HG03025 (cell line): Measurements from ENCODE around the gene PHF12.
"Not testable (repeated sequence)": the region's sequence is repeated elsewhere in the genome, so short reads cannot be mapped to it uniquely, and the experiment has no call there.

Experiments used
- ATAC-seq: cut with Tn5 transposase; IDR thresholded peaks from one replicate; pipeline ENCODE4 v1.9.1; 2021; ENCODE audit warnings: mild to moderate bottlenecking, moderate library complexity; ENCODE audit not compliant: unreplicated experiment, low FRiP score

PHF12 gene

GRCh38 chr17:28906706-28907438 is 44.4 kb downstream of the PHF12 start:
- no peak for ATAC-seq

- ATAC-seq, result no peak
Measured at GRCh38 chr17:28906276-28906675, 45.0 kb downstream of the PHF12 start.

GRCh38 chr17:28904800-28905199 is 46.5 kb downstream of the PHF12 start:
- no peak for ATAC-seq

GRCh38 chr17:28903546-28903841 is 47.8 kb downstream of the PHF12 start:
- not testable (repeated sequence) for ATAC-seq

GRCh38 chr17:28902819-28903545 is 48.3 kb downstream of the PHF12 start, which contains the start of gene DHRS13:
Gene DHRS13 (minus strand): TSS chr17:28903079. CDS start chr17:28902944, 135 bp downstream.
- ATAC-seq, result peak; percentile 79

GRCh38 chr17:28901866-28902818 is 49.2 kb downstream of the PHF12 start:
- peak; percentile 36 for ATAC-seq

GRCh38 chr17:28900986-28901726 is 50.2 kb downstream of the PHF12 start:
- no peak for ATAC-seq

- ATAC-seq, result no peak
Measured at GRCh38 chr17:28899212-28899815, 52.0 kb downstream of the PHF12 start.

GRCh38 chr17:28898527-28898955 is 52.8 kb downstream of the PHF12 start:
- ATAC-seq, result no peak

- ATAC-seq, result no peak
Measured at GRCh38 chr17:28897769-28898526, 53.4 kb downstream of the PHF12 start.

- ATAC-seq, result no peak
Measured at GRCh38 chr17:28896884-28897768, 54.2 kb downstream of the PHF12 start, which contains the start of gene FLOT2. Gene FLOT2 (minus strand): TSS chr17:28897733. CDS start chr17:28897574, 159 bp downstream.

- no peak for ATAC-seq
Measured at GRCh38 chr17:28896491-28896883, 54.8 kb downstream of the PHF12 start.

- ATAC-seq, result no peak
Measured at GRCh38 chr17:28895794-28896447, 55.4 kb downstream of the PHF12 start.

- ATAC-seq, result not testable (repeated sequence)
Measured at GRCh38 chr17:28893248-28894183, 57.8 kb downstream of the PHF12 start.

GRCh38 chr17:28892024-28892423 is 59.3 kb downstream of the PHF12 start:
- ATAC-seq, result no peak

GRCh38 chr17:28891201-28891600 is 60.1 kb downstream of the PHF12 start:
- no peak for ATAC-seq
